Mucosa of descending colon (tissue), 3 donors: ENCODE results near the gene EIF2B2. TPM values are rescaled to one million over a fixed set of nuclear protein-coding genes. Genes with fewer than 3 reads are reported as not detected.
A peak's percentile ranks its signal among the peaks of the same experiment; 100 is the strongest.

ENCODE experiments used
- ATAC-seq: fragments of 200-7000 bp; cut with Tn5 transposase; one replicate; pipeline ENCODE4 v1.9.1; 2020; ENCODE audit warnings: mild to moderate bottlenecking, moderate library complexity
- DNase-seq, 3 donors: peaks; one replicate each; pipeline ENCODE4 v3.0.0-alpha.2; 2020
- H3K36me3 ChIP-seq: fragments of 200-600 bp; one replicate; pipeline ENCODE4 v1.8.0; 2021; ENCODE audit warnings: low read depth, mild to moderate bottlenecking
- H3K4me1 ChIP-seq: fragments of 200-600 bp; one replicate; pipeline ENCODE4 v1.8.0; 2021; ENCODE audit warnings: low read depth, mild to moderate bottlenecking
- H3K4me3 ChIP-seq: fragments of 200-600 bp; one replicate; pipeline ENCODE4 v1.8.0; 2021; ENCODE audit warnings: mild to moderate bottlenecking
- H3K9me3 ChIP-seq: fragments of 200-600 bp; one replicate; pipeline ENCODE4 v1.8.0; 2021; ENCODE audit warnings: mild to moderate bottlenecking
- intact Hi-C, 2 donors: fragments of 100-400 bp; cut with DNase I in 1 of 2; cut with micrococcal nuclease in 1 of 2; formaldehyde crosslinking; loops; one replicate each; pipeline versions ENCODE4 v1.11.0 to v1.11.1; 2022; cut with DNase I, micrococcal nuclease
- total RNA-seq, 3 donors: library from RNA; stranded (reverse); fragmentation: NEBNext Ultra II Directional in 2 of 3; extraction: Animal tissue kit (Norgen Biotek cat#: 25700) in 2 of 3; gene quantifications; one replicate each; pipeline versions ENCODE4 v1.2.1 to v1.2.4, GENCODE V29; 2021 to 2023
- TF ChIP-seq, protein P1 (sequence below): fragments of 200-600 bp; IDR thresholded peaks from one replicate; pipeline ENCODE4 v1.8.0; 2022; ENCODE audit warnings: antibody characterized with exemption, mild to moderate bottlenecking
- donor health status: DM: no; HTN: no; CAD: no; lungs with moderate emphysema.
- donor health status: DM: no; HTN: no; CAD: no.
- donor health status: DM: no; HTN: yes; CAD: no.

Gene EIF2B2
- total RNA-seq, 3 donors from 2014 or later, result 40.6 to 50.9 (median 46.3) TPM

DNA sequence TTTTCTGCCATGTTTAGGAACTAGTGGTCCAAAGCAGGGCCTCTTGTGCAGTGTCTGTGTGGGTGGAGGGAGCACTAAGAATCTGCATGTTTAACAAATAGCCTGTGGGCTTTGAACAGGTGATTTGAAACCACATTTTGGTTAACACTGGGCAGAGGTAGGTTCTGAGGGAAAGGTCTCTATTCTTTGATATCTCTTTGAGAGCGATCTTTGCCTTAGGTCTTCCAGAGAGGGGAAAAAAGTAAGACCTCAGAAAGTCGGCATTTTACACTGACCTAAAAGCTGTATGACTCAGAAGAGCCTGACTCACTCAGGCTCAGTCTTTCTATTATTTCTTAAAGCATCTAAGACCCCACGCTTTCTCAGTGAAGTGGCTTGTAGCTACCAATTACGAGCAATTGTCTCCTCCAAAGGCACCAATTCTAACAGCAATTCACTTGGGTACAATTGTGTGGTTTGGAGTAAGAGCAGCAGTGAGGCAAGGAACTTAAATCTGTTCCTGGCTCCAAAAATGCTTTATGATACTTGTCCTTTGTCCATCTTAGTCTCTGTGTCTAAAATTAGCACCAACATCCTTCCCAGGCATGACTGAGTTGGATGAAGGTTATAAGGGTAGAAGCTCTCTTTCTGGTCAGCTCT lies 8.8 kb downstream of the EIF2B2 start:
- TF ChIP-seq, protein P1, sequence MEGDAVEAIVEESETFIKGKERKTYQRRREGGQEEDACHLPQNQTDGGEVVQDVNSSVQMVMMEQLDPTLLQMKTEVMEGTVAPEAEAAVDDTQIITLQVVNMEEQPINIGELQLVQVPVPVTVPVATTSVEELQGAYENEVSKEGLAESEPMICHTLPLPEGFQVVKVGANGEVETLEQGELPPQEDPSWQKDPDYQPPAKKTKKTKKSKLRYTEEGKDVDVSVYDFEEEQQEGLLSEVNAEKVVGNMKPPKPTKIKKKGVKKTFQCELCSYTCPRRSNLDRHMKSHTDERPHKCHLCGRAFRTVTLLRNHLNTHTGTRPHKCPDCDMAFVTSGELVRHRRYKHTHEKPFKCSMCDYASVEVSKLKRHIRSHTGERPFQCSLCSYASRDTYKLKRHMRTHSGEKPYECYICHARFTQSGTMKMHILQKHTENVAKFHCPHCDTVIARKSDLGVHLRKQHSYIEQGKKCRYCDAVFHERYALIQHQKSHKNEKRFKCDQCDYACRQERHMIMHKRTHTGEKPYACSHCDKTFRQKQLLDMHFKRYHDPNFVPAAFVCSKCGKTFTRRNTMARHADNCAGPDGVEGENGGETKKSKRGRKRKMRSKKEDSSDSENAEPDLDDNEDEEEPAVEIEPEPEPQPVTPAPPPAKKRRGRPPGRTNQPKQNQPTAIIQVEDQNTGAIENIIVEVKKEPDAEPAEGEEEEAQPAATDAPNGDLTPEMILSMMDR, result no peak
- DNase-seq (no peak), ATAC-seq (no peak)
- Histone ChIP-seq H3K36me3 (peaks cover 6% of the 10 kb centered on the region), H3K4me1 (no peaks in the 10 kb centered on the region), H3K4me3 (no peak overlapping the region), H3K9me3 (no peaks in the 10 kb centered on the region)
- intact Hi-C loops, result no loop called here

DNA sequence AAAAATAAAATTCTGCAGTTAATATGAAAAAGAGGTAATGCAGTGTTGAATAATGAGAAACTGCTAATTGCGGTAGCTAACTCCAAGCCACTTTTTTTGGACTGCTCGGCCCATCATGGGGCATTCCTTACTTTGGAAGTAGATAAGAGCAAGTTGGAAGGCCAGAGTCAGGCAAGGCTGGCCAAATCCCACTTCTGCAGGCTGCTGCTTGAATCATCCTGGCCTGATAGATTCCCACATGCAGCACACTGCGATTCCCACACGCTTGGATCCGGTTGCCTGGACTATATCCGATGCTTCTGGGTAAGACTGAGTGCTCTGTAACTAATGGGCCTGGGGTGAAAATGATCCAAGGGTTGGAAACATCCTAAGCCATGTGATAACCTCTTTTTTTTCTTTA lies 10.6 kb downstream of the EIF2B2 start:
- TF ChIP-seq, protein P1, result no peak
- H3K4me1 ChIP-seq, result no peaks in the 10 kb centered on the region
- intact Hi-C loops, result no loop called here
- DNase-seq (no peak), ATAC-seq (no peak)
- no peak overlapping the region for H3K4me3 ChIP-seq
- no peaks in the 10 kb centered on the region for H3K36me3 ChIP-seq
- no peaks in the 10 kb centered on the region for H3K9me3 ChIP-seq

DNA sequence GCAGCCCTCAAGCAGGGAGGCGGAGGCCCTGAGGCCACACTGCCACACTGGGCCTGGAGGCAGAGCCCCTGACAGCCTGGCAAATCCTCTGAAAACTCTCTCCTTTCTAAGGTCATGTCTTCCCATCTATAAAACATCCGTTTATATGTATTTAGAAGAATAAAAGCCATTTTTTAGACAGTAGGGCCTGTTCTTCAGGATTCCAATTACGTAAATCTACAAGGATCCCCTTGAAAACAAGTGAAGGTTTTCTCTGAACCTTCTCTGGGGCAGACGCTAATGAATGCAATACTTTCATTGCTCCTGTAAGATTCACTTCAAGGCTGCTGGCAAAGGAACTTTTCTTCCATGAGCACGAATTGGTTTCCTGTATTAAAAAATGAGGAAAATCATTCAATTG lies 12.8 kb downstream of the EIF2B2 start:
- no peaks in the 10 kb centered on the region for H3K9me3 ChIP-seq
- ATAC-seq (no peak), DNase-seq (no peak)
- TF ChIP-seq, protein P1, result no peak
- no peak overlapping the region for H3K4me3 ChIP-seq
- intact Hi-C loops, result no loop called here
- no peaks in the 10 kb centered on the region for H3K36me3 ChIP-seq
- H3K4me1 ChIP-seq, result no peaks in the 10 kb centered on the region

DNA sequence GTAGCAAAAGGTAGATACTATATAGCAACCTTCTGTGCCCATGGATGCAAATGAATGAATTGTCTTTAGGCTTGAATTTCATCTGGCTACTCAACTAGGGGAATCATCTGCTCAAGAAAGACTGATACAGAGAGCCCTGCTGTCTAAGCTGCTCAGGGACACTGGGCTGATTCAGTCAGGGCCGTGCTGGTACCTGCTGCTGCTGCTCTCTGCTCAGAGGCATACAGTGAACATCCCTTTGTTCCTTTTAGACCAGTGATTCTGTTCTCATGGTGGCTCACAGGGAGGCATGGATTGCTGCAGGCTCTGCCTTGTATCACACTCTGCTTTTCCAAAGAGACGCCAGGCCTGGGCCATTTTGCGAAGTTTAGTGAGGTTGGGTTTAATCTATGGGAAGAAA lies 14.1 kb downstream of the EIF2B2 start:
- DNase-seq, result no peak
- TF ChIP-seq, protein P1, result no peak
- no peak overlapping the region for H3K4me3 ChIP-seq
- ATAC-seq, result no peak
- no peaks in the 10 kb centered on the region for H3K36me3 ChIP-seq
- no peaks in the 10 kb centered on the region for H3K9me3 ChIP-seq
- intact Hi-C loops, result no loop called here
- no peaks in the 10 kb centered on the region for H3K4me1 ChIP-seq

DNA sequence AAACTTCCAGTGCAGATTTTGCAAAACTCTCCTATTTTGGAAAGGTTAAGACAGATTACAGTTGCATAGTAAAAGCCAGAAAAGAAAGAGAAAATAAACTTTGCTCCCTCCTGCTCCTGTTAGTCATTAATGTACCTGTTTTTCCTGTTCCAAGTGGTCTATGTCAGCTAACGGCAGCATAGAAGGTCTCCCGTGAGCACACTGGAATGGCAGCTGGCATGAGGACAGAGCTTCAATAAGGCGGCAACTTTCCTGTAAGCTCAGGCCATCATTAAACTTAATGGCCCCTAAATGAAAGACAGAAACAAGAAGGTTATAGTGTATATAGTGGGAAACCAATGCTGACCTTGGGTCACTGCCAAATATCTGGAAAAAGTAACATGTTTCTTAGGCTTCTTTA lies 16.0 kb downstream of the EIF2B2 start:
- DNase-seq, result peak in 2 of 3 donors; percentile 57 to 65
- Histone ChIP-seq H3K4me3 (no peak overlapping the region), H3K36me3 (no peaks in the 10 kb centered on the region), H3K4me1 (no peaks in the 10 kb centered on the region), H3K9me3 (no peaks in the 10 kb centered on the region)
- intact Hi-C loops, result no loop called here
- peak; percentile 97 for ATAC-seq
- TF ChIP-seq, protein P1, result no peak

DNA sequence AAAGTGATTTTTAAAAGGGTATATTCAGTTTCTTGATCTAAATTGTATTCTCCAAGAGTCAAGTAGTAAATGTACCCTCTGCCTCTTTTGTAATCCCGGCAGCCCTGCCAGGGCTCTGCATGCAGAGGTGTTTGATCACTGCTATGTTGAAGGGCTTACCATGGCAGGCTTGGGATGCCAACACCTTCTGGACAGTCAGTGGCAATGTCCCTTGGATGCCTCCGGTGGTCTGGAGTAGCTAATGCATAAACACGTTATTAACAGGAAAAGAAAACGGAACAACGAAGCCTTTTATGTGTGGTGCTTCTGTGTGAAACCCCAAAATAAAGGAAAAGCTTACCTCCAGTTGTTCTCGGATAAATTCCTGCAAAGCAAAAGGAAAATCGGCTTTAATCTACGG lies 19.9 kb downstream of the EIF2B2 start:
- no peaks in the 10 kb centered on the region for H3K36me3 ChIP-seq
- TF ChIP-seq, protein P1, result no peak
- no peak overlapping the region for H3K4me3 ChIP-seq
- no peaks in the 10 kb centered on the region for H3K4me1 ChIP-seq
- no peak for DNase-seq
- no peaks in the 10 kb centered on the region for H3K9me3 ChIP-seq
- no peak for ATAC-seq
- intact Hi-C loops, result no loop called here
